Measurements from ENCODE around the gene ZFP57. TPM values are rescaled to one million over a fixed set of nuclear protein-coding genes. Genes with fewer than 3 reads are reported as not detected.

ZFP57 gene
- total and polyA plus RNA-seq, 2 experiments from 2014 or later: not detected

DNA sequence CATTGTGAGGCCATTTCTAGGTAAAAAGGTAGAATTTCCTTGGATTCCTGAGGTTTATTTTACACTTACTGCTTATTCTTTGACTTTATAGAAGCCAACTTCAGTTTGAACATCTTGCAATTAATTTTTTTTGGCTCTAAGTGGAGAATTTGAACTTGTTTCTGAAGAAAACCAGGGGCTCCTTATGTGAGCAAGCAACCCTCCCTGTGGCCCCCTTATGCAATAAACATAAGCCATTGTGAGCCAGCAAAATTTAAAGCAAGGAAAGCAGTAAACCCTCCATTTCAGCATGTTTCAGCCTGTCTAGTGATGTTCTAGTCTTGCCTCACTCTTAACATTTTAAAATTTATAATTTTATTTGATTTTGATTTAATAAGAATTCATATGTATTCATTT lies 47.9 kb upstream of the ZFP57 start:
- Histone ChIP-seq H3K4me2 (no peak overlapping the region), H3K79me2 (no peaks in the 10 kb centered on the region), H3K27me3 (peaks cover 28% of the 10 kb centered on the region), H3K4me3 (no peak overlapping the region), H4K20me1 (ENCODE audit: insufficient read depth, poor library complexity, severe bottlenecking) (no peaks in the 10 kb centered on the region), H3K36me3 (replicated peaks; ENCODE audit: insufficient read depth, low read depth) (no peaks in the 10 kb centered on the region), H3K9me3 (ENCODE audit: low read depth) (no peaks in the 10 kb centered on the region), H3K27ac (no peak overlapping the region), H3K9me2 (replicated peaks; ENCODE audit: insufficient read depth) (no peaks in the 10 kb centered on the region), H2AFZ (no peak overlapping the region), H3K4me1 (ENCODE audit: insufficient read depth) (peaks cover 2% of the 10 kb centered on the region)
- DNase-seq (ENCODE audit: low spot score): no peak
- TF ChIP-seq EZH2phosphoT487 (IDR thresholded peaks at IDR 0.05; ENCODE audit: low read depth, severe bottlenecking, unreplicated experiment): no peak
- TF ChIP-seq, protein P1, sequence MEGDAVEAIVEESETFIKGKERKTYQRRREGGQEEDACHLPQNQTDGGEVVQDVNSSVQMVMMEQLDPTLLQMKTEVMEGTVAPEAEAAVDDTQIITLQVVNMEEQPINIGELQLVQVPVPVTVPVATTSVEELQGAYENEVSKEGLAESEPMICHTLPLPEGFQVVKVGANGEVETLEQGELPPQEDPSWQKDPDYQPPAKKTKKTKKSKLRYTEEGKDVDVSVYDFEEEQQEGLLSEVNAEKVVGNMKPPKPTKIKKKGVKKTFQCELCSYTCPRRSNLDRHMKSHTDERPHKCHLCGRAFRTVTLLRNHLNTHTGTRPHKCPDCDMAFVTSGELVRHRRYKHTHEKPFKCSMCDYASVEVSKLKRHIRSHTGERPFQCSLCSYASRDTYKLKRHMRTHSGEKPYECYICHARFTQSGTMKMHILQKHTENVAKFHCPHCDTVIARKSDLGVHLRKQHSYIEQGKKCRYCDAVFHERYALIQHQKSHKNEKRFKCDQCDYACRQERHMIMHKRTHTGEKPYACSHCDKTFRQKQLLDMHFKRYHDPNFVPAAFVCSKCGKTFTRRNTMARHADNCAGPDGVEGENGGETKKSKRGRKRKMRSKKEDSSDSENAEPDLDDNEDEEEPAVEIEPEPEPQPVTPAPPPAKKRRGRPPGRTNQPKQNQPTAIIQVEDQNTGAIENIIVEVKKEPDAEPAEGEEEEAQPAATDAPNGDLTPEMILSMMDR (IDR thresholded peaks at IDR 0.05; ENCODE audit: poor library complexity): no peak
- no peak for TF ChIP-seq EZH2 (IDR thresholded peaks at IDR 0.05; ENCODE audit: borderline replicate concordance)

DNA sequence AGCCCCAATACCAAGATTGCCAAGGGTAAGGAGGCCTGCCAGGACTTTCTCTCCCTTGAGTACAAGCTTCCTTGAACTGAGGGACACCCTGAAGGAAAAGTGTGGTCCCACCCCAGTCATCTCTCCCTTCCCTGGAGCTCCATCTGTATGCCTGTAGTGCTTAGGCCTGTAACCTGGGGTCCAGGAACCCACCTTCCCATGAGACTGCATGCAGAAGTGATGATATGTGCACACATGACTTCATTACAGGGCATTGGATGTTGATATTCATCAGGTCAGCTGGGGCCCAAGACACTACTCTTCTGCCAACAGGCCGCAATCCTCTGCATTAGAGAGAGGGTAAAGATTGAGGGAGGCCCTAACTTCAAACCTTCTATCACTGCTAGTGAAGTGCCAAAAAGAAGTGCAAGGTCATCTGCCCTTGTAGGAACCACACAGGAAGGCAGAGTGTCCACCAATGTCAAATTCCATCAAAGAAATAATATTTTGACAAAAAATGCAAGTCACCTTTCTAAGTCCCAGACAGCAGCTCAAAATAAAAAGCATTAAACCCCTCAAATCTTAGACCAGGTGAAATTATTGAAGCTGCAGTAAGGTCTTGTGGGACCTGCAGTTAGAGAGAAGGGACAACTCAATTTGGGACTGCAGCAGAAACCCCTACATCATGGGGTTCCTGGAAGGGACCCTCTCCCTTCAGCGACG lies 47.4 kb upstream of the ZFP57 start:
- Histone ChIP-seq H3K4me3 (no peak overlapping the region), H3K36me3 (replicated peaks; ENCODE audit: insufficient read depth, low read depth) (no peaks in the 10 kb centered on the region), H3K9me3 (ENCODE audit: low read depth) (no peaks in the 10 kb centered on the region), H3K27me3 (peaks cover 34% of the 10 kb centered on the region), H3K4me1 (ENCODE audit: insufficient read depth) (peaks cover 5% of the 10 kb centered on the region), H2AFZ (no peak overlapping the region), H3K27ac (no peak overlapping the region), H3K9me2 (replicated peaks; ENCODE audit: insufficient read depth) (no peaks in the 10 kb centered on the region), H3K4me2 (no peak overlapping the region), H3K79me2 (no peaks in the 10 kb centered on the region), H4K20me1 (ENCODE audit: insufficient read depth, poor library complexity, severe bottlenecking) (no peaks in the 10 kb centered on the region)
- DNase-seq (ENCODE audit: low spot score): no peak
- TF ChIP-seq, protein P1 (IDR thresholded peaks at IDR 0.05; ENCODE audit: poor library complexity): no peak
- TF ChIP-seq EZH2 (IDR thresholded peaks at IDR 0.05; ENCODE audit: borderline replicate concordance) (no peak), EZH2phosphoT487 (IDR thresholded peaks at IDR 0.05; ENCODE audit: low read depth, severe bottlenecking, unreplicated experiment) (no peak)
- WGBS (ENCODE audit: low lambda C conversion rate, missing lambda C conversion rate): 92% methylated on average over 3 of the region's 3 CpGs

DNA sequence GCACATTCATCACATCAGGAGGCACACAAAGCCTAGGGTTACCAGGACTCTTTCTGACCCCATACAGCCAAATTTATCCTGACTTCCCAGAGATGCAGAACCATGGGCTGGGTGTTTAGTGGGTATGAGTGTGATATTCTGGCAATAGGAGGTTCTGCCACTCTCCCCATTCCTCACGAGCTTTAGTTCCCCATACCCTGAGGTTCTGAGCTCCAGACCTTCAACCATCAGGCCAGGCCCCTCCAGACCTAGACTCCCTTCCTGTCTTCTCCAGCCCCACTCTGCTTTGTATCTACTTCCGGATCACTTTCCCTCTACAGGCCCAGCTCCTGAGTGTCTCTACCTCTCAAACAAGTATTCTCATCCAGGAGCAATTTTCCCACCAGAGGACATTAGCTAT lies 46.7 kb upstream of the ZFP57 start:
- DNase-seq (ENCODE audit: low spot score): no peak
- H3K27me3 ChIP-seq: peaks cover 37% of the 10 kb centered on the region
- no peak overlapping the region for H3K4me3 ChIP-seq
- 58% methylated on average over 2 of the region's 2 CpGs for WGBS (ENCODE audit: low lambda C conversion rate, missing lambda C conversion rate)
- H3K27ac ChIP-seq: no peak overlapping the region
- TF ChIP-seq EZH2phosphoT487 (IDR thresholded peaks at IDR 0.05; ENCODE audit: low read depth, severe bottlenecking, unreplicated experiment) (no peak), EZH2 (IDR thresholded peaks at IDR 0.05; ENCODE audit: borderline replicate concordance) (no peak)
- TF ChIP-seq, protein P1 (IDR thresholded peaks at IDR 0.05; ENCODE audit: poor library complexity): no peak
- no peak overlapping the region for H2AFZ ChIP-seq
- H3K79me2 ChIP-seq: no peaks in the 10 kb centered on the region
- H3K36me3 ChIP-seq (replicated peaks; ENCODE audit: insufficient read depth, low read depth): no peaks in the 10 kb centered on the region
- H4K20me1 ChIP-seq (ENCODE audit: insufficient read depth, poor library complexity, severe bottlenecking): no peaks in the 10 kb centered on the region
- no peaks in the 10 kb centered on the region for H3K9me2 ChIP-seq (replicated peaks; ENCODE audit: insufficient read depth)
- peaks cover 5% of the 10 kb centered on the region for H3K4me1 ChIP-seq (ENCODE audit: insufficient read depth)
- no peaks in the 10 kb centered on the region for H3K9me3 ChIP-seq (ENCODE audit: low read depth)
- no peak overlapping the region for H3K4me2 ChIP-seq
